GM21723 (cell line): Measurements from ENCODE around the gene FYCO1.

Source experiments
- ATAC-seq: cut with Tn5 transposase; IDR thresholded peaks from one replicate; pipeline ENCODE4 v1.9.1; 2021; ENCODE audit warnings: mild to moderate bottlenecking, moderate library complexity; ENCODE audit not compliant: unreplicated experiment

Gene FYCO1

DNA sequence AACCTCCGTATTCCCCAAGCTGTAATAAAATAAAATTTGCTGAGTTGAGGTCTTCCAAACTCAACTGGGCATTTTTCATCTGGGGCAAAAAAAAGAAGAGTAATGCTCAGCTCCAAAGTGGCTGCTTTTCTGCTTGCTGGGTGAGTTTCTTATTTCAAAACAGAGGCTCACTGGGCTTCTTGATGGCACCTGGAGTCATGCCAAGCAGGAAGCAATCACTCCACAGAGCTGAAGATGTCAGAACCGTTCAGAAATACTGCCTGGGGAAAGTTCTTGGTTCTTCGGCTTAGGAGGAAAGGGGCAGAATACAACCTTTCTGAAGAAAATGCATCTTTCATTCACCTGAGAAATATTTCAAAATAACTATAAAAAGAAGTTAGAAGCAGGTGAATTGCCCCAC, 105.2 kb downstream of the FYCO1 start:
- no peak for ATAC-seq

DNA sequence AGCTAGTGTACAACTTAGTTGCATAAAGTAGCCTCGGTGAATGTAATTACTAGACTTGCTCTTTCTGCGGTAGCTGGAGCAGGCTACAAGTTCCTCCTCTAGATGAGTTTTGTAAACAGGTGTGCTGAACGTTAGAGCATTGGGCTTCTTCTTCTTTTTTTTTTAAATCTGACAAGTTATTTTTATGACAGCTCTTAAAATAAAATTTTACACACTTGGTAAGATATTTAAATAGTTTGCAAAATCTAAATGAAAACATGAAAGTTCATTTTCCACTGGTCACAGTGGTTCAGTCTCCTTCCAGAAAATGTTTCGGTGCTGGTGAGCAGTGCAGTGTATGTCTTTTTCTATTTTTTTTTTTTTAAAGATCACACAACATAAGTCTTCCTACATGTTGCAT, 106.3 kb downstream of the FYCO1 start:
- ATAC-seq = no peak

DNA sequence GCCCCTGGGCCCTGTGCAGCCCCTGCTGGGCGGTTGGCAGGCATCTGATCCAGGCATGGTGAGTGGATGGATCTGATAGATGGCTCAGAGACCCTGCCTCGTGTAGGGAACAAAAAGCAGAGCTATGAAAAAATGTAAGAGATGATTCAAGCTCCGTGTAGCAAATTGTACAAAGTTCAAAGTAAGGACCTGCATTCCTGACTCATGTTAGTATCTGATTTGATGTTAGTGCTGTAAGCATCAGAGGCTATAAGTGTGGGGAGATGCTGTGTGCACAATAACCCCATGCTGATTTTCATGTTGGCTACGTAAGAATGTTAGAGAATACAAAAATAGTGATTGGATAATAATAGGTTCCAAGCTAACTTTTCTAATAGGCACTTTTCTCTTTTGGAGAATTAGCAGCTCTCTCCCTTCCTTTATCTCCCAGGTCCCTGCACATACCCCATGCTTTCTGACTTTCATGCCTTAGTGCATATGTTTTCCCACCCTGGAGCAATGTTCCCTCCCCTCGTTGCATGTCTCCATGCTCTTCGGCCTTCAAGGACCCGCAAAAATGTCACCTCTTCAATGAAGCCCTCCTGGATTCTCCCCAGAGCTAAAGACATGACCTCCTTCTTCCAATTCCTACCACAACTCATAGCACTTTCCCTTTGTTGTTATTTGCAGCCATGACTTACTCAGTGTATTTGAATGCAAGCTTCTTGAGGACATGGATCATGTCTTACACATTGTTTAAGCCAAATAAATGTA, 107.7 kb downstream of the FYCO1 start:
- no peak for ATAC-seq

DNA sequence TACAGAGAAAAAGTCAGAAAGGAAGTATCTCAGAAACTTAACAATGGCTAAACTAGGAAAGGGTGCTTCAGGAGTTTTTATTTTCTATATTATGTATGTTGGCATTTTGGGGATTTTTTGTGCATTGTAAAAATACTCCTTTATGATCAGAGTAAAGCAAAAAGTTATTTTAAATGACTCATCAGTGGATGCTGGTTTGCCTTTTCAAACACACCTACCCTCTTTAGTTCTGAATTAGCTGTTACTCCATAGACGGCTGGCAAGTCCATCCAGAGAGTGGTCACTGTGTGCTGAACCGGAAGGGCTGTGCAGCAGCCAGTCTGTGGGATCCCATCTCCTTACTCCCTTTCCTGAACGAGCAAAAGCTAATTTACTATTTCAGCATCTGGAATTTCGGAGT, 108.3 kb downstream of the FYCO1 start:
- ATAC-seq = no peak

DNA sequence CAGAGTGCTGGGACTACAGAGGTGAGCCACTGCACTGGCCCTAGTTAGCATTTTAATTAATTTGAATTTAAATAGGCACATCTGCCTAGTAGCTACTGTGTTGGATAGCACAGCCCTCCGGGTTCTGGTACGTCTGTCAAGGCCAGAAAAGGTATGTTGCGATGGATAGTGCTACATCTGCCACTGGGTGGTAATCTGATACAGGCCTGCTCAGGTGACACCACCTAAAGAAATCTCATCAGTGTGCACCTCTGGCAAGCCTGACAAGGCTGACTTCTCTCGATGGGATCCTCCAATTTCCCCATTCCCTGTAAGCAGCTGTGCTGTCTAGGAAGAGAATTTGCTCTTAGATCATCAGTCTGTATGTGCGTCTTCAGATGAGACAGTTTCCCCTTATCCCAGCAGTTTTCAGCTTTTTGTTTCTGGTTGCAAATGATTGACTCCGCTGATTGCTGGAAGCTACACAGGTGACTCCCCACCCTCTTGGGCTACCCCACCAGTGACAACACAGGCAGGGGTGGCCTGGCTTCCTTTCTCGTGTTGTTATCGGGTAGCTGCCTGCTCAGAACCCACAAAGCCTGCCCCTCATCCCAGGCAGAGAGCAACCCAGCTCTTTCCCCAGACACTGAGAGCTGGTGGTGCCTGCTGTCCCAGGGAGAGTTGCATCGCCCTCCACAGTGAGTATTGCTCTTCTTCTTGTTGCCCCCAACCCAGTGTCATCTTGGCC, 109.5 kb downstream of the FYCO1 start, which contains the start of gene CCR9:
Gene CCR9 (plus strand): TSS at position 565 of the 727 bp plus-strand sequence. CDS start 8,391 bp downstream, outside the sequence.
- no peak for ATAC-seq

DNA sequence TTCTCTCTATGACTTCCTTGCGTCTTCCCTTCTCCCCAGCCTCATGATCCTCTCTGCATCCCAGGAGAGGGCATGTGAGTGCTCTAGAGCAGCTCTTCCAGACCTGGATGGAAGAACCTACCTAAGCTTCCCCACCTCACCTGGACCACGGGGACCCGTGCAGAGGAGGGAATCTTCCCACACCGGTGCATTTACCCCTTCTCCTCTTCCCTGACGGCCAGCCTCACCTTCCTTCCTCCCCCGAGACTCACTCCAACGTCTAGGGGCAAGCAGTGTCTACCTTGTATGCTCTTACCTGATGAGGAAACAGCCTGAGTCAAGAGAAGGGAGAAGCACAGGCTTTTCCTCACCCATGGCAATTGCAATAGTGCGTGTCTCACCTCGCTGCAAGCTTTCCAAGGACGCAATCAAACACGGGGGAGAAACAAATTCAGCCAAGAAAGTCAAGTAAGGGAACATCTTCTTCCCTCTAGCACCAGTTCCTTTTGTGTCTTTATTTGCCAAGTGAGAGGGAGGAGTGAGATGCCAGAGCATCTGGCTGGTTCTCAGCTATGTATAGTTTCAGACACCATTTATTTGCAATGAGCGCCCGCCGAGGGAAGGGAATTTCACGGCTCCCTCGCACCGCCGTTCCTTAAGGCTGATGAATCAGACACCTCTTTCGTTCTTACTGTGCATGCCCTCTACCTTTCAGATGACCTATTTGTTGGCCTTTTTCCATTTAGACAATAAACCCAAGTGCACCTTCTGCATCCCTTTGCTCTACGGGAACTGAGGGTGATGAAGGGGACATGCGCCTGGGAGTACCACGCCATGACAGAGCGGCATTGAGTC, 111.0 kb downstream of the FYCO1 start:
- ATAC-seq = no peak

DNA sequence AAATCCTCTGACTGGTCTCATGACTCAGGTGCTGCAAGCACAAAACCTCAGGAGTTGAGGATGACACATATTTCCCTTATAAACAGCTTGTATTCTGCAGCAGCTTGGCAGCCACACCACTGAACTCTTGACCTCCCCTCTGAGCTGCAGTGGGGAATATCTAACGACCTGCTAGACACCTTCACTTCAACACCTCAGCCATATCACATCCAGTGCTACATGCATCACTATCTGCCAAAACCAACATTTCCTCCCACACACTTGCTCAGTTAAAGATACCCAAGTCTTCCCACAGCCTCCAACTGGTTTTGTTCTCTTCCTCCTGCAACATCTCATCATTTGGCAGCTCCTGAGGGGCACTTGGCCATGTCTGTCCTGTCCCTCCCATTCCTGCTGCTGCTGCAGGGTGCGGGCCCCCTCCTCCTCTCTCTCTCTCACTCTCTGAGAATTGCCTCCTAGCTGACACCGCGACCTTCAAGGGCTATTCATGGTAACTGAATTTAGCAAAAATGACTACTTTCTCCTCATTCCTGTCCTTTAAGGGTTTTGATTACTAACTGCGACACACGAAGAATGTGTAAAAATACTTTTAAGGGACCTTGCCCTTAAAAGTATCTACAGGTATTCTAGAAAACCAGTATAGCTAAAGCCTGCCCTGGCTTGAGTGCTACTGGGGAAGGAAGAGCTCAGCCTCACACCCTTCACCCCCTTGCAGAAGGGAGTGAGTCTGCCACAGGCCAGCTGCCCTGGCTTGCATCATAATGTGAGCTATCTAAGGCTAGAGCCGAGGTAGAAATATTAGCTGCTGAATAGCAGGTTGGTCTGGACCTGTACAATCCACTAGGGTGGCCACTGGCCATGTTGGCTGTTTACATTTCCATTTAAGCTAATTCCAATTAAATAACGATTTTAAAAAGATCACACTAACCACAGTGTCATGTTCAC, 114.3 kb downstream of the FYCO1 start:
- ATAC-seq = no peak

DNA sequence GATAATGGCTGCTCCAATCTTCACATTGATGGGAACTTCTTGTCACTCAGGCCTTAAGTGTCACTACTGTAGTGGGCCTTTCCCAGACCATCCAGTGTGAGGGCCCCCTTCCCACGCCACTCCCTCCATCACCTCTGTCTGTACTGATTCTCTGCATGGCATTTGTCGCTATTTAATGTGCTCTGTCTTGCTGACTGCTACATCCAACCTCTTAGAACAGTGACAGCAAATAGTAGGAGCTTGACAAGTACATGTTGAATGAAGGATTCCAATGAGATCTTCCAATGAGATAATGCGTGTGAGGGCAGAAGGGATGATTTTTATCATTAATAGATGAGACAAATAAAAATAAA, 114.9 kb downstream of the FYCO1 start:
- no peak for ATAC-seq

DNA sequence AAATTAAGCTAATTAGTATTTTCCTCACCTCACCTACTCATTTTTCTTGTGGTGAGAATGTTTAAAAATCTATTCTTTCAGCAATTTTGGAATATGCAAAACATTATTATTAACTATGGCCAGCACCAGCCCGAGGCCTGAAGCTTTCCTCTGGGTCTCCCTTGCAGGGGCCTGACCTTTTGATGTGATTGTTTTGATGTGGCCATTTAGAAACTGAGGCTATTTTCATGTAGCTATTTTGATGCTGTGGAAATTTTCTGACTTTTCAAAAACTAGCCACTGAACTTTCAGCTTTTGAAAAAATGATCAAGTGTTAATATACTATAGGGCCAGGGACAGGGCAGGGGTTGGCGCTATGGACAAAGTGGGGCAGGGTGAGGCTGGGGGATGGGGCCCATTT, 117.5 kb downstream of the FYCO1 start:
- ATAC-seq = no peak

DNA sequence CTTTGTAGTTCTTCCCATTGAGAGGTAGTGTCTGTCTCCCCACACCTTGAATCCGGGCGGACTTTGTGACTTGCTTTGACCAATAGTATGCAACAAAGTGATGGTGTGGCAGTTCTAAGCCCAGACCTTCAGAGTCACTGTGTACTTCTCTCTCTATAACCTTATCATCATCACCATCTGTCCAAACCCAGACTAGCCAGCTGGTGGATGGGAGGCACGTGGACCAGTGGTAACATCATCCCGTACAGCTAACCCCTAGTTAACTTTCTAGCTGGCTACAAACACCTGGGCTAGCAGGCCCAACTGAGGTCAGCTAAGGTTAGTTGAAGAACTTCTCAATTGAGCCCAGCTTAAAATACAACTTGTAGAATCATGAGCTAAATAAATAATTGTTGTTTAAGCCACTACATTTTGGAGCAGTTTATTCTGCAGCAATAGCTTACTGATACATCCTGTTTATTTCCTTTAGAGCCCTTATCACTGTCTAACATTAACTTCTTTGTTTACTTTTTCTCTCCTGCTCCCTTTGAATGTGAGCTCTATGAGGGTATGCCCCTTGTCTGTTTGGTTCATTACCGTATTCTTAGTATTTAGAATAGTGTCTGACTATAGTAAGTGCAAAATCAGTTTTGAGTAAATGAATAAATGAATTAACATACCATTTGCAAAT, 120.8 kb downstream of the FYCO1 start:
- no peak for ATAC-seq

DNA sequence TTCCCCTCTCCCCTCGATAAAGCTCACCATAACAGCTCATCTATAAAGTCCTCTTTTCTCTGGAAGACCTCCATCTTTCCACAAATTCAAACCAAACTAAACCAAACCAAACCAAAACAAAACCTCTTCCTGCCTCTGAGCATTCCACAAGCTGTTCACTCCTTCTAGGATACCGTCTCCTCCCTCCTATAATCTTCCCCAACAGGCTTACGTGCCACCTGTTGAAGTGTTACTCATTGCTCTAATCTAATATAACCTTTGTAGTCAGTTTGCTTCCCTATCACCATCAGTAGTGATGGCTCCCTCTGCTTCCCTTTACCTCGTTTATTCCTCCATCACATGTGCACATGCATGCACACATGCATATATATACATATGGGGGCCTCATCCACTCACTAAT, 122.0 kb downstream of the FYCO1 start:
- no peak for ATAC-seq

DNA sequence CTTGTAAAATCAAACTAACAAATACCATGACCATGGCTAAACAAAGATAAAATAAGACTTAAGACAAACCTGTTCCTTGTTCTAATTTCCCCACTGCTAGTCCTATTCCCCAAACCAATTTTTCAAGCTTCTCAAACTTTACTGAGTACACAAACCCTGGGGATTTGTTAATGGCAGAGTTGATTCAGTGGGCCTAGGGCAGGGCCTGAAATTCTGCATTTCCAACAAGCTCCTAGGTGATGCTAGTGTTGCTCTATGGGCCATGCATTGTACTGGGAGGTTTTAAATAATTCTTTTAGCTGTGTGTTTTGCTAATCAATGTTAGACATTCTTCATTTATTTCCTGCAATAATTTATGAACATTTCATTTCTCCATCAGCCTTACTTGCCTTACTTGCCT, 122.6 kb downstream of the FYCO1 start:
- no peak for ATAC-seq

DNA sequence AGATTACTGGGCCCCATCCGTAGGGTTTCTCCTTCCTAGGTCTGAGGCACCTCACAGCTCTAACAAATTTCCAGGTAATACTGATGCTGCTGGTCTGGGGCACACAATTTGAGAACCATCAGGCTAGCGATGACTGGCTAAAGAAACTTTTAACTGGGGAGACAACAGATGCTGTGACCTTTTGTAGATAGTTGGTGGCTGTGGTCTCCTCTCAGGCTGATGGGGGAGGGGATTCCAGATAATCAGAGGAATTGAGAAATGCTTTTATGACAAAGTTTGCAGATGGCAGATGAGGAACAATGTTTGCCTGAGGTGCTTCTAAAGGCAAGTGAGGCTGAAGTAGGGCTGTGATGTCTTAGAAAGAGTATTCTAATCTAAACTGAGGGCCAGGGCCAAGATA, 123.1 kb downstream of the FYCO1 start:
- no peak for ATAC-seq

DNA sequence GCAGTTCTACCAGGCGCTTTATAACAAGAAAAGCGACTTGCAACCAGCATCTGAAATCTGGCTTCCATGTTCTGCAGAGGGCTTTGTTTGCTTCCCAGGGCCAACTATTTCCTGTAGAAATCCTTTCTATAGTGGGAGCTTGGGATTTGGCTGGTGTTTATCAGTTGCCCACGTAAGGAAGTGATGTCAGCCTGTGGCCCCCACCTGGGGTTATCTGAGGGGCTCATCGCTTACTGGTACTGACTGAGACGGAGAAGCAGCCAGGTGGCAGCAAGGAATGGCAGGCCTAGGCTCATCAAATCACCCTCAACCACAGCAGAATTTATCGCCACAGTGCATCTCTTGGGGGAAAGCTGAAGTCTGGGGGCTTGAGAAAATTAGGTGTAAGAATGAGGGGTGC, 123.8 kb downstream of the FYCO1 start:
- no peak for ATAC-seq

DNA sequence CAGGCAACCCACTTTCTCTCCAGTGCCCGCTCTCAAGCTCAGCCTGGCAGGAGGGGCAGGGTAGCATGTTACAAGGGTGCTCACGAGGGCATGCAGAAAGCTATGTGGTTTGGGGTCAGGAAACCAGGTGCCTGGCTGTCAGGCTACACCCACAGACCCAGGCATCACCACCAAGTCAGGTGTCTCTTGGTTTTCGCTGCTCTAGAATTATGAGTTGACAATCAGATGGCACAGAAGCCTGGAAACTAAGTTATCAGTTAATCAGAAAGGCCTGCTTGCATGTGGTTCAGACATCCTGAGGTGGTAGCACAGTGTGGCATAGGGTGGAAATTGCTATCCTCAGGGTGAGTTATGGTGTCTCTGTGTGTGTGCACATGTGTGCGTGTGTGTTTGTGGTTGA, 125.5 kb downstream of the FYCO1 start:
- no peak for ATAC-seq

DNA sequence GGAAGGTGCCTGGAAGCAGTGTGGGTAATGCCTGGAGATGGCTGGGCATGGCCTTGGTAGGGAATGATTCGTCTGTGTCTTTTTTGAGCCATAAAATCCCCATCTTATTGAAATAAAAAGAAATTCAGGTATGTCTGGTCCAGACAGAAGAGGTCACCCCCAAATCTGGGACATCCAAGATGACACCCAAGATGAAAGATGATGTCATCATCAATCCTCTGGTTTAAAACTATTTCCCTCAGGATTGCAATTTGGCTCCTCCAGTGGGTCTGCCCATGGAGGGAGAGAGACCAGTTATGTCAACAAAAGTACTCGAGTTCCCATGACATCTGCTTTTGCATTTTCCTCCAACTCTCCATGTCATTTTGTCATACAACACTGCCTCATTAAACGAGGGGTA, 126.0 kb downstream of the FYCO1 start:
- ATAC-seq = no peak

DNA sequence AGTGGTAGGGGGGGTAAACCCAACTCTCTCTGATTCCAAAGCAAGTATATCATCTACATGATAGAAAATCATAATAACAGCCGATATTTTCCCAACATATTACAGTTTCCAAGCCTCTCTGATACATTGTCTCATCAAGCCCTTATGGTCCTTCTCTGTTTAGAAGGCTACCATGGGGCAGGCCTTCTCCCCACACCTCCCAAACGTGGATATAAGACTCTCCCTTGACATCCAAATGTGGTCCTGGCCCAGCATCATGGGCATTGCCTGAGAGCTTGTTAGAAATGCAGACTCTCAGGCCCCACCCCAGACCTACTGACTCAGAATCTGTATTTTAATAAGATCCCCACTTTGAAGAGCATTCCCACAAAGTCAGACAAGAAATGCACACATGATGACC, 127.0 kb downstream of the FYCO1 start:
- no peak for ATAC-seq

DNA sequence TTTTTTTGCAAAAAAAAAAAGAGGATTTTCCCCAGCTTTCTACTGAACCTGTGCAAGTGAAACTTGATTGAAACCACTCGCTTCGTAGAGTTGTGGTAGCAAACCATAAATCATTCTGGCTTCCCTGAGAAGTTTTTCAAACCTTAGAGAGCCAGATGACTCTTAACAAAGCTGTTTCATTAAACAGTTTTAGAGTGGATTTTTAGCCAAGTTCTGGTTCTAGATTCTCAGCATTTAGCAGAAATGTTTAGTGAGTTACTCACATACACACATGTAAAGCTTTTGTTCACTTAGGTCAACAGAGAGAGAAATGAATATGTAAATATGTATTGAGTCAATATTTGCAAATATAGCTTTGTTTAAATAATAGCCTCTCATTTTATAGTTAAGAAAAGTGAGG, 127.4 kb downstream of the FYCO1 start:
- ATAC-seq = no peak
